GM23338 (cell line): ENCODE measurements around the gene WSCD1. TPM values are rescaled to one million over a fixed set of nuclear protein-coding genes. Genes with fewer than 3 reads are reported as not detected.

Experiments used
- ATAC-seq: fragments of 200-7000 bp; cut with Tn5 transposase; 3 replicates; pipeline ENCODE4 v1.9.1; 2020
- DNase-seq: peaks from one replicate; pipeline ENCODE4 v3.0.0-alpha.2; 2015; ENCODE audit warnings: low spot score
- H2AFZ ChIP-seq: fragments of 200-600 bp; sonication (generic); 2 replicates; pipeline ENCODE4 v1.8.0; 2016; ENCODE audit warnings: antibody characterized with exemption, mild to moderate bottlenecking, moderate library complexity
- H3F3A ChIP-seq: fragments of 200-600 bp; sonication (generic); replicated peaks from 2 replicates; pipeline ENCODE4 v1.8.0; 2017; ENCODE audit warnings: antibody characterized with exemption, mixed run types, low read depth
- H3K27ac ChIP-seq: fragments of 200-600 bp; sonication (generic); 2 replicates; pipeline ENCODE4 v1.6.1; 2016; ENCODE audit warnings: low read depth
- H3K27me3 ChIP-seq: fragments of 200-600 bp; sonication (generic); 2 replicates; pipeline ENCODE4 v1.8.0; 2016; ENCODE audit warnings: mild to moderate bottlenecking, mixed run types, moderate library complexity; ENCODE audit not compliant: insufficient read depth
- H3K36me3 ChIP-seq: fragments of 200-600 bp; sonication (generic); 2 replicates; pipeline ENCODE4 v1.8.0; 2016; ENCODE audit warnings: mild to moderate bottlenecking; ENCODE audit not compliant: insufficient read depth
- H3K4me1 ChIP-seq: fragments of 200-600 bp; sonication (generic); 2 replicates; pipeline ENCODE4 v1.8.0; 2016; ENCODE audit warnings: mild to moderate bottlenecking, moderate library complexity; ENCODE audit not compliant: insufficient read depth
- H3K4me2 ChIP-seq: fragments of 200-600 bp; sonication (generic); 2 replicates; pipeline ENCODE4 v1.7.1; 2017; ENCODE audit warnings: mixed run types
- H3K4me3 ChIP-seq: fragments of 200-600 bp; sonication (generic); 2 replicates; pipeline ENCODE4 v1.6.1; 2016; ENCODE audit warnings: mixed run types
- H3K79me2 ChIP-seq: fragments of 200-600 bp; sonication (generic); replicated peaks from 2 replicates; pipeline ENCODE4 v1.8.0; 2017; ENCODE audit warnings: mild to moderate bottlenecking; ENCODE audit not compliant: insufficient read depth
- H3K9me2 ChIP-seq: fragments of 200-600 bp; sonication (generic); 2 replicates; pipeline ENCODE4 v1.8.0; 2017; ENCODE audit not compliant: insufficient read depth
- H4K20me1 ChIP-seq: fragments of 200-600 bp; sonication (generic); replicated peaks from 2 replicates; pipeline ENCODE4 v1.8.0; 2017; ENCODE audit warnings: mild to moderate bottlenecking; ENCODE audit not compliant: insufficient read depth
- H3K27ac Mint-ChIP-seq: 2 replicates; pipeline ENCODE4 v1.8.0; 2020; ENCODE audit warnings: inconsistent platforms, mild to moderate bottlenecking, moderate library complexity, mixed read lengths
- H3K27me3 Mint-ChIP-seq: 3 replicates; pipeline ENCODE4 v1.8.0; 2022; ENCODE audit warnings: low read depth, mild to moderate bottlenecking, moderate library complexity, mixed read lengths, inconsistent platforms; ENCODE audit not compliant: insufficient read depth, poor library complexity
- H3K36me3 Mint-ChIP-seq: 3 replicates; pipeline ENCODE4 v1.8.0; 2021; ENCODE audit warnings: low read depth, mild to moderate bottlenecking, inconsistent platforms, moderate library complexity, mixed read lengths
- H3K4me1 Mint-ChIP-seq: 3 replicates; pipeline ENCODE4 v1.8.0; 2020; ENCODE audit warnings: mild to moderate bottlenecking, inconsistent platforms, mixed read lengths
- H3K4me3 Mint-ChIP-seq: 3 replicates; pipeline ENCODE4 v1.8.0; 2021; ENCODE audit warnings: moderate library complexity, mild to moderate bottlenecking, inconsistent platforms, mixed read lengths
- H3K9me3 Mint-ChIP-seq: 3 replicates; pipeline ENCODE4 v1.8.0; 2020; ENCODE audit warnings: moderate library complexity, mild to moderate bottlenecking, inconsistent platforms, mixed read lengths
- CREB1 ChIP-seq: fragments of 250-450 bp; sonication (Bioruptor Pico); IDR thresholded peaks from 2 replicates; pipeline ENCODE4 v1.5.0; 2020; ENCODE audit warnings: low read depth, mild to moderate bottlenecking, moderate library complexity
- EZH2phosphoT487 ChIP-seq: fragments of 200-600 bp; sonication (generic); IDR thresholded peaks from one replicate; pipeline ENCODE4 v1.8.1; 2018; ENCODE audit warnings: antibody characterized with exemption; ENCODE audit not compliant: unreplicated experiment
- JUNB ChIP-seq: IDR thresholded peaks from one replicate; pipeline ENCODE4 v1.6.1; 2016; ENCODE audit warnings: antibody characterized with exemption; ENCODE audit not compliant: unreplicated experiment
- NANOG ChIP-seq: IDR thresholded peaks from 2 replicates; pipeline ENCODE4 v1.6.1; 2016; ENCODE audit warnings: antibody characterized with exemption, borderline replicate concordance
- POLR2AphosphoS5 ChIP-seq: IDR thresholded peaks from 2 replicates; pipeline ENCODE4 v1.6.1; 2016; ENCODE audit warnings: antibody characterized with exemption, low read depth
- REST ChIP-seq: IDR thresholded peaks from one replicate; pipeline ENCODE4 v1.6.1; 2018; ENCODE audit warnings: antibody characterized with exemption; ENCODE audit not compliant: unreplicated experiment
- STAT1 ChIP-seq: IDR thresholded peaks from one replicate; pipeline ENCODE4 v1.6.1; 2016; ENCODE audit warnings: antibody characterized with exemption; ENCODE audit not compliant: unreplicated experiment
- ZNF114 ChIP-seq: fragments of 250-450 bp; sonication (Bioruptor Pico); IDR thresholded peaks from 2 replicates; pipeline ENCODE4 v1.5.0; 2020; ENCODE audit warnings: mild to moderate bottlenecking, moderate library complexity
- ZNF331 ChIP-seq: fragments of 250-450 bp; sonication (Bioruptor Pico); IDR thresholded peaks from 2 replicates; pipeline ENCODE4 v1.5.0; 2020; ENCODE audit warnings: low read depth, mild to moderate bottlenecking, moderate library complexity
- polyA plus RNA-seq: library from polyadenylated mRNA; unstranded; fragments of >200 nt; fragmentation: Nextera tagmentation; extraction: Ambion mirVana; gene quantifications from 2 replicates; pipeline ENCODE4 v1.2.1, GENCODE V29; 2016
- total RNA-seq: library from RNA; depleted of rRNA; stranded (reverse); fragments of >200 nt; shearing (Covaris generic); gene quantifications from 2 replicates; pipeline ENCODE4 v1.2.3, GENCODE V29; 2014
- TF ChIP-seq, protein P1 (sequence below): fragments of 250-450 bp; sonication (Bioruptor Pico); IDR thresholded peaks from 2 replicates; pipeline ENCODE4 v1.5.0; 2020; ENCODE audit warnings: mild to moderate bottlenecking, moderate library complexity
- TF ChIP-seq, protein P2 (sequence below): IDR thresholded peaks from 2 replicates; pipeline ENCODE4 v1.6.1; 2016; ENCODE audit warnings: antibody characterized with exemption

Gene WSCD1
- total and polyA plus RNA-seq, 2 experiments from 2014 or later: 6.1 to 38.9 TPM

GRCh38 chr17:6061290-6061689 lies 8.9 kb upstream of the WSCD1 start:
- H3K4me1 ChIP-seq: no peaks in the 10 kb centered on the region
- H3K4me1 Mint-ChIP-seq: peaks cover 9% of the 10 kb centered on the region; the same call in 1 of the 3 replicates
- H3F3A ChIP-seq: no peaks in the 10 kb centered on the region
- no peaks in the 10 kb centered on the region for H3K36me3 ChIP-seq
- peaks cover 11% of the 10 kb centered on the region for H3K27me3 Mint-ChIP-seq
- H3K4me3 ChIP-seq: no peak overlapping the region
- no peak overlapping the region for H3K27ac ChIP-seq
- no peak overlapping the region for H3K4me3 Mint-ChIP-seq
- H3K36me3 Mint-ChIP-seq: no peaks in the 10 kb centered on the region
- no peaks in the 10 kb centered on the region for H3K79me2 ChIP-seq
- ATAC-seq (no peak), DNase-seq (no peak)
- no peaks in the 10 kb centered on the region; the same call in 2 of the 3 replicates for H3K9me3 Mint-ChIP-seq
- H2AFZ ChIP-seq: no peak overlapping the region
- H3K4me2 ChIP-seq: no peak overlapping the region
- no peak for TF ChIP-seq STAT1
- no peak for TF ChIP-seq JUNB
- TF ChIP-seq EZH2phosphoT487: no peak
- TF ChIP-seq, protein P1, sequence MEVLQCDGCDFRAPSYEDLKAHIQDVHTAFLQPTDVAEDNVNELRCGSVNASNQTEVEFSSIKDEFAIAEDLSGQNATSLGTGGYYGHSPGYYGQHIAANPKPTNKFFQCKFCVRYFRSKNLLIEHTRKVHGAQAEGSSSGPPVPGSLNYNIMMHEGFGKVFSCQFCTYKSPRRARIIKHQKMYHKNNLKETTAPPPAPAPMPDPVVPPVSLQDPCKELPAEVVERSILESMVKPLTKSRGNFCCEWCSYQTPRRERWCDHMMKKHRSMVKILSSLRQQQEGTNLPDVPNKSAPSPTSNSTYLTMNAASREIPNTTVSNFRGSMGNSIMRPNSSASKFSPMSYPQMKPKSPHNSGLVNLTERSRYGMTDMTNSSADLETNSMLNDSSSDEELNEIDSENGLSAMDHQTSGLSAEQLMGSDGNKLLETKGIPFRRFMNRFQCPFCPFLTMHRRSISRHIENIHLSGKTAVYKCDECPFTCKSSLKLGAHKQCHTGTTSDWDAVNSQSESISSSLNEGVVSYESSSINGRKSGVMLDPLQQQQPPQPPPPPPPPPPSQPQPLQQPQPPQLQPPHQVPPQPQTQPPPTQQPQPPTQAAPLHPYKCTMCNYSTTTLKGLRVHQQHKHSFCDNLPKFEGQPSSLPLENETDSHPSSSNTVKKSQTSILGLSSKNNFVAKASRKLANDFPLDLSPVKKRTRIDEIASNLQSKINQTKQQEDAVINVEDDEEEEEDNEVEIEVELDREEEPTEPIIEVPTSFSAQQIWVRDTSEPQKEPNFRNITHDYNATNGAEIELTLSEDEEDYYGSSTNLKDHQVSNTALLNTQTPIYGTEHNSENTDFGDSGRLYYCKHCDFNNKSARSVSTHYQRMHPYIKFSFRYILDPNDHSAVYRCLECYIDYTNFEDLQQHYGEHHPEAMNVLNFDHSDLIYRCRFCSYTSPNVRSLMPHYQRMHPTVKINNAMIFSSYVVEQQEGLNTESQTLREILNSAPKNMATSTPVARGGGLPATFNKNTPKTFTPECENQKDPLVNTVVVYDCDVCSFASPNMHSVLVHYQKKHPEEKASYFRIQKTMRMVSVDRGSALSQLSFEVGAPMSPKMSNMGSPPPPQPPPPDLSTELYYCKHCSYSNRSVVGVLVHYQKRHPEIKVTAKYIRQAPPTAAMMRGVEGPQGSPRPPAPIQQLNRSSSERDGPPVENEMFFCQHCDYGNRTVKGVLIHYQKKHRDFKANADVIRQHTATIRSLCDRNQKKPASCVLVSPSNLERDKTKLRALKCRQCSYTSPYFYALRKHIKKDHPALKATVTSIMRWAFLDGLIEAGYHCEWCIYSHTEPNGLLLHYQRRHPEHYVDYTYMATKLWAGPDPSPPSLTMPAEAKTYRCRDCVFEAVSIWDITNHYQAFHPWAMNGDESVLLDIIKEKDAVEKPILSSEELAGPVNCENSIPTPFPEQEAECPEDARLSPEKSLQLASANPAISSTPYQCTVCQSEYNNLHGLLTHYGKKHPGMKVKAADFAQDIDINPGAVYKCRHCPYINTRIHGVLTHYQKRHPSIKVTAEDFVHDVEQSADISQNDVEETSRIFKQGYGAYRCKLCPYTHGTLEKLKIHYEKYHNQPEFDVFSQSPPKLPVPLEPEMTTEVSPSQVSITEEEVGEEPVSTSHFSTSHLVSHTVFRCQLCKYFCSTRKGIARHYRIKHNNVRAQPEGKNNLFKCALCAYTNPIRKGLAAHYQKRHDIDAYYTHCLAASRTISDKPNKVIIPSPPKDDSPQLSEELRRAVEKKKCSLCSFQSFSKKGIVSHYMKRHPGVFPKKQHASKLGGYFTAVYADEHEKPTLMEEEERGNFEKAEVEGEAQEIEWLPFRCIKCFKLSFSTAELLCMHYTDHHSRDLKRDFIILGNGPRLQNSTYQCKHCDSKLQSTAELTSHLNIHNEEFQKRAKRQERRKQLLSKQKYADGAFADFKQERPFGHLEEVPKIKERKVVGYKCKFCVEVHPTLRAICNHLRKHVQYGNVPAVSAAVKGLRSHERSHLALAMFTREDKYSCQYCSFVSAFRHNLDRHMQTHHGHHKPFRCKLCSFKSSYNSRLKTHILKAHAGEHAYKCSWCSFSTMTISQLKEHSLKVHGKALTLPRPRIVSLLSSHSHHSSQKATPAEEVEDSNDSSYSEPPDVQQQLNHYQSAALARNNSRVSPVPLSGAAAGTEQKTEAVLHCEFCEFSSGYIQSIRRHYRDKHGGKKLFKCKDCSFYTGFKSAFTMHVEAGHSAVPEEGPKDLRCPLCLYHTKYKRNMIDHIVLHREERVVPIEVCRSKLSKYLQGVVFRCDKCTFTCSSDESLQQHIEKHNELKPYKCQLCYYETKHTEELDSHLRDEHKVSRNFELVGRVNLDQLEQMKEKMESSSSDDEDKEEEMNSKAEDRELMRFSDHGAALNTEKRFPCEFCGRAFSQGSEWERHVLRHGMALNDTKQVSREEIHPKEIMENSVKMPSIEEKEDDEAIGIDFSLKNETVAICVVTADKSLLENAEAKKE: no peak
- TF ChIP-seq ZNF331 (CRISPR knock-in tag): no peak
- no peak for TF ChIP-seq REST
- no peak for TF ChIP-seq CREB1 (CRISPR knock-in tag)
- TF ChIP-seq, protein P2, sequence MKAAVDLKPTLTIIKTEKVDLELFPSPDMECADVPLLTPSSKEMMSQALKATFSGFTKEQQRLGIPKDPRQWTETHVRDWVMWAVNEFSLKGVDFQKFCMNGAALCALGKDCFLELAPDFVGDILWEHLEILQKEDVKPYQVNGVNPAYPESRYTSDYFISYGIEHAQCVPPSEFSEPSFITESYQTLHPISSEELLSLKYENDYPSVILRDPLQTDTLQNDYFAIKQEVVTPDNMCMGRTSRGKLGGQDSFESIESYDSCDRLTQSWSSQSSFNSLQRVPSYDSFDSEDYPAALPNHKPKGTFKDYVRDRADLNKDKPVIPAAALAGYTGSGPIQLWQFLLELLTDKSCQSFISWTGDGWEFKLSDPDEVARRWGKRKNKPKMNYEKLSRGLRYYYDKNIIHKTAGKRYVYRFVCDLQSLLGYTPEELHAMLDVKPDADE: no peak
- no peak for TF ChIP-seq ZNF114 (CRISPR knock-in tag)
- TF ChIP-seq NANOG: no peak
- no peak for TF ChIP-seq POLR2AphosphoS5
- H4K20me1 ChIP-seq: no peaks in the 10 kb centered on the region
- H3K27ac Mint-ChIP-seq: no peak overlapping the region
- H3K27me3 ChIP-seq: no peaks in the 10 kb centered on the region
- H3K9me2 ChIP-seq: no peaks in the 10 kb centered on the region
